ENCODE measurements around the gene STXBP5.

The STXBP5 gene

GRCh38 chr6:147166992-147167391, 37.2 kb upstream of the STXBP5 start:
- peaks cover 2% of the 10 kb centered on the region for H3K36me3 Mint-ChIP-seq (ENCODE audit: insufficient read depth)

GRCh38 chr6:147167576-147168461, 36.4 kb upstream of the STXBP5 start:
- H3K27ac Mint-ChIP-seq (ENCODE audit: low read depth) = no peak overlapping the region
- no peaks in the 10 kb centered on the region for H3K4me1 Mint-ChIP-seq
- no peaks in the 10 kb centered on the region for H3K27me3 Mint-ChIP-seq
- DNase-seq (ENCODE audit: low spot score in 2 of 2) (no peak), ATAC-seq (replicated peaks; ENCODE audit: extremely low read depth, poor library complexity, severe bottlenecking) (no peak)
- H3K9me3 Mint-ChIP-seq = no peaks in the 10 kb centered on the region
- H3K36me3 Mint-ChIP-seq (ENCODE audit: insufficient read depth) = peaks cover 2% of the 10 kb centered on the region
- H3K4me3 Mint-ChIP-seq = no peak overlapping the region

More at GRCh38 chr6:147166992-147167391, 37.2 kb upstream of the STXBP5 start:
- ATAC-seq (replicated peaks; ENCODE audit: extremely low read depth, poor library complexity, severe bottlenecking) (no peak), DNase-seq (ENCODE audit: low spot score in 2 of 2) (no peak)
- no peak overlapping the region for H3K27ac Mint-ChIP-seq (ENCODE audit: low read depth)
- no peaks in the 10 kb centered on the region for H3K27me3 Mint-ChIP-seq
- no peaks in the 10 kb centered on the region for H3K4me1 Mint-ChIP-seq
- no peak overlapping the region for H3K4me3 Mint-ChIP-seq
- H3K9me3 Mint-ChIP-seq = no peaks in the 10 kb centered on the region

GRCh38 chr6:147169529-147169928, 34.7 kb upstream of the STXBP5 start:
- no peak for ATAC-seq (replicated peaks; ENCODE audit: extremely low read depth, poor library complexity, severe bottlenecking)
- no peaks in the 10 kb centered on the region for H3K4me1 Mint-ChIP-seq
- peaks cover 2% of the 10 kb centered on the region for H3K36me3 Mint-ChIP-seq (ENCODE audit: insufficient read depth)
- no peak for DNase-seq (ENCODE audit: low spot score in 2 of 2)
- no peaks in the 10 kb centered on the region for H3K9me3 Mint-ChIP-seq
- no peak overlapping the region for H3K4me3 Mint-ChIP-seq
- no peak overlapping the region for H3K27ac Mint-ChIP-seq (ENCODE audit: low read depth)
- no peaks in the 10 kb centered on the region for H3K27me3 Mint-ChIP-seq

- Mint-ChIP-seq H3K36me3 (ENCODE audit: insufficient read depth) (peaks cover 2% of the 10 kb centered on the region), H3K4me1 (no peaks in the 10 kb centered on the region), H3K9me3 (no peaks in the 10 kb centered on the region), H3K4me3 (no peak overlapping the region), H3K27me3 (no peaks in the 10 kb centered on the region), H3K27ac (ENCODE audit: low read depth) (no peak overlapping the region)
- DNase-seq (ENCODE audit: low spot score in 2 of 2) (no peak), ATAC-seq (replicated peaks; ENCODE audit: extremely low read depth, poor library complexity, severe bottlenecking) (no peak)
Observed at GRCh38 chr6:147170269-147170668, 33.9 kb upstream of the STXBP5 start.

- H3K9me3 Mint-ChIP-seq = no peaks in the 10 kb centered on the region
- ATAC-seq (replicated peaks; ENCODE audit: extremely low read depth, poor library complexity, severe bottlenecking) (no peak), DNase-seq (ENCODE audit: low spot score in 2 of 2) (no peak)
- H3K4me3 Mint-ChIP-seq = no peak overlapping the region
- no peak overlapping the region for H3K27ac Mint-ChIP-seq (ENCODE audit: low read depth)
- no peaks in the 10 kb centered on the region for H3K27me3 Mint-ChIP-seq
- no peaks in the 10 kb centered on the region for H3K4me1 Mint-ChIP-seq
- no peaks in the 10 kb centered on the region for H3K36me3 Mint-ChIP-seq (ENCODE audit: insufficient read depth)
Observed at GRCh38 chr6:147173140-147173539, 31.1 kb upstream of the STXBP5 start.

- Mint-ChIP-seq H3K27me3 (no peaks in the 10 kb centered on the region), H3K9me3 (no peaks in the 10 kb centered on the region), H3K36me3 (ENCODE audit: insufficient read depth) (no peaks in the 10 kb centered on the region), H3K4me1 (no peaks in the 10 kb centered on the region), H3K4me3 (no peak overlapping the region), H3K27ac (ENCODE audit: low read depth) (no peak overlapping the region)
- DNase-seq (ENCODE audit: low spot score in 2 of 2) (no peak), ATAC-seq (replicated peaks; ENCODE audit: extremely low read depth, poor library complexity, severe bottlenecking) (no peak)
Observed at GRCh38 chr6:147173675-147174308, 30.4 kb upstream of the STXBP5 start.

- no peak overlapping the region for H3K4me3 Mint-ChIP-seq
- no peaks in the 10 kb centered on the region for H3K4me1 Mint-ChIP-seq
- H3K27me3 Mint-ChIP-seq = peaks cover 10% of the 10 kb centered on the region
- DNase-seq (ENCODE audit: low spot score in 2 of 2) = no peak
- no peak overlapping the region for H3K27ac Mint-ChIP-seq (ENCODE audit: low read depth)
- no peaks in the 10 kb centered on the region for H3K9me3 Mint-ChIP-seq
- no peak for ATAC-seq (replicated peaks; ENCODE audit: extremely low read depth, poor library complexity, severe bottlenecking)
- no peaks in the 10 kb centered on the region for H3K36me3 Mint-ChIP-seq (ENCODE audit: insufficient read depth)
Observed at GRCh38 chr6:147176795-147177194, 27.4 kb upstream of the STXBP5 start.

- H3K27ac Mint-ChIP-seq (ENCODE audit: low read depth) = no peak overlapping the region
- H3K4me3 Mint-ChIP-seq = no peak overlapping the region
- H3K4me1 Mint-ChIP-seq = no peaks in the 10 kb centered on the region
- peaks cover 10% of the 10 kb centered on the region for H3K27me3 Mint-ChIP-seq
- H3K9me3 Mint-ChIP-seq = no peaks in the 10 kb centered on the region
- no peaks in the 10 kb centered on the region for H3K36me3 Mint-ChIP-seq (ENCODE audit: insufficient read depth)
- DNase-seq (ENCODE audit: low spot score in 2 of 2) (no peak), ATAC-seq (replicated peaks; ENCODE audit: extremely low read depth, poor library complexity, severe bottlenecking) (no peak)
Observed at GRCh38 chr6:147177286-147177685, 26.9 kb upstream of the STXBP5 start.

GRCh38 chr6:147178355-147178754, 25.9 kb upstream of the STXBP5 start:
- DNase-seq (ENCODE audit: low spot score in 2 of 2) (no peak), ATAC-seq (replicated peaks; ENCODE audit: extremely low read depth, poor library complexity, severe bottlenecking) (no peak)
- no peak overlapping the region for H3K4me3 Mint-ChIP-seq
- H3K27me3 Mint-ChIP-seq = peaks cover 10% of the 10 kb centered on the region
- no peaks in the 10 kb centered on the region for H3K9me3 Mint-ChIP-seq
- H3K36me3 Mint-ChIP-seq (ENCODE audit: insufficient read depth) = no peaks in the 10 kb centered on the region
- no peaks in the 10 kb centered on the region for H3K4me1 Mint-ChIP-seq
- no peak overlapping the region for H3K27ac Mint-ChIP-seq (ENCODE audit: low read depth)

- H3K9me3 Mint-ChIP-seq = no peaks in the 10 kb centered on the region
- DNase-seq (ENCODE audit: low spot score in 2 of 2) (no peak), ATAC-seq (replicated peaks; ENCODE audit: extremely low read depth, poor library complexity, severe bottlenecking) (no peak)
- no peak overlapping the region for H3K27ac Mint-ChIP-seq (ENCODE audit: low read depth)
- H3K36me3 Mint-ChIP-seq (ENCODE audit: insufficient read depth) = no peaks in the 10 kb centered on the region
- no peak overlapping the region for H3K4me3 Mint-ChIP-seq
- peaks cover 15% of the 10 kb centered on the region for H3K27me3 Mint-ChIP-seq
- H3K4me1 Mint-ChIP-seq = no peaks in the 10 kb centered on the region
Observed at GRCh38 chr6:147179809-147180208, 24.4 kb upstream of the STXBP5 start.

- no peak for DNase-seq (ENCODE audit: low spot score in 2 of 2)
- peaks cover 26% of the 10 kb centered on the region for H3K27me3 Mint-ChIP-seq
- H3K4me1 Mint-ChIP-seq = no peaks in the 10 kb centered on the region
- no peak overlapping the region for H3K27ac Mint-ChIP-seq (ENCODE audit: low read depth)
- H3K36me3 Mint-ChIP-seq (ENCODE audit: insufficient read depth) = no peaks in the 10 kb centered on the region
- H3K9me3 Mint-ChIP-seq = no peaks in the 10 kb centered on the region
- ATAC-seq (replicated peaks; ENCODE audit: extremely low read depth, poor library complexity, severe bottlenecking) = no peak
- H3K4me3 Mint-ChIP-seq = no peak overlapping the region
Observed at GRCh38 chr6:147180926-147181325, 23.3 kb upstream of the STXBP5 start.

GRCh38 chr6:147184379-147184778, 19.8 kb upstream of the STXBP5 start:
- no peak overlapping the region for H3K4me3 Mint-ChIP-seq
- H3K4me1 Mint-ChIP-seq = no peaks in the 10 kb centered on the region
- no peak for ATAC-seq (replicated peaks; ENCODE audit: extremely low read depth, poor library complexity, severe bottlenecking)
- H3K27me3 Mint-ChIP-seq = peaks cover 26% of the 10 kb centered on the region
- DNase-seq (ENCODE audit: low spot score in 2 of 2) = no peak
- H3K36me3 Mint-ChIP-seq (ENCODE audit: insufficient read depth) = peaks cover 2% of the 10 kb centered on the region
- H3K9me3 Mint-ChIP-seq = no peaks in the 10 kb centered on the region
- H3K27ac Mint-ChIP-seq (ENCODE audit: low read depth) = no peak overlapping the region

GRCh38 chr6:147185216-147185615, 19.0 kb upstream of the STXBP5 start:
- Mint-ChIP-seq H3K4me1 (no peaks in the 10 kb centered on the region), H3K27ac (ENCODE audit: low read depth) (no peak overlapping the region), H3K4me3 (no peak overlapping the region), H3K36me3 (ENCODE audit: insufficient read depth) (peaks cover 2% of the 10 kb centered on the region), H3K27me3 (peaks cover 26% of the 10 kb centered on the region), H3K9me3 (no peaks in the 10 kb centered on the region)
- DNase-seq (ENCODE audit: low spot score in 2 of 2) = no peak
- no peak for ATAC-seq (replicated peaks; ENCODE audit: extremely low read depth, poor library complexity, severe bottlenecking)
